Mucosa of descending colon (tissue), 3 donors: ENCODE measurements around the gene CMTM4. TPM values are rescaled to one million over a fixed set of nuclear protein-coding genes. Genes with fewer than 3 reads are reported as not detected.
"Not testable (repeated sequence)": the region's sequence is repeated elsewhere in the genome, so short reads cannot be mapped to it uniquely, and the experiment has no call there.

ENCODE experiments used
- ATAC-seq: fragments of 200-7000 bp; cut with Tn5 transposase; one replicate; pipeline ENCODE4 v1.9.1; 2020; ENCODE audit warnings: mild to moderate bottlenecking, moderate library complexity
- DNase-seq, 3 donors: peaks; one replicate each; pipeline ENCODE4 v3.0.0-alpha.2; 2020
- H3K36me3 ChIP-seq: fragments of 200-600 bp; one replicate; pipeline ENCODE4 v1.8.0; 2021; ENCODE audit warnings: low read depth, mild to moderate bottlenecking
- H3K4me1 ChIP-seq: fragments of 200-600 bp; one replicate; pipeline ENCODE4 v1.8.0; 2021; ENCODE audit warnings: low read depth, mild to moderate bottlenecking
- H3K4me3 ChIP-seq: fragments of 200-600 bp; one replicate; pipeline ENCODE4 v1.8.0; 2021; ENCODE audit warnings: mild to moderate bottlenecking
- H3K9me3 ChIP-seq: fragments of 200-600 bp; one replicate; pipeline ENCODE4 v1.8.0; 2021; ENCODE audit warnings: mild to moderate bottlenecking
- CTCF ChIP-seq: fragments of 200-600 bp; IDR thresholded peaks from one replicate; pipeline ENCODE4 v1.8.0; 2022; ENCODE audit warnings: antibody characterized with exemption, mild to moderate bottlenecking
- intact Hi-C, 2 donors: fragments of 100-400 bp; cut with DNase I in 1 of 2; cut with micrococcal nuclease in 1 of 2; formaldehyde crosslinking; loops; one replicate each; pipeline versions ENCODE4 v1.11.0 to v1.11.1; 2022; cut with DNase I, micrococcal nuclease
- total RNA-seq, 3 donors: library from RNA; stranded (reverse); fragmentation: NEBNext Ultra II Directional in 2 of 3; extraction: Animal tissue kit (Norgen Biotek cat#: 25700) in 2 of 3; gene quantifications; one replicate each; pipeline versions ENCODE4 v1.2.1 to v1.2.4, GENCODE V29; 2021 to 2023
- donor health status: DM: no; HTN: no; CAD: no; lungs with moderate emphysema.
- donor health status: DM: no; HTN: no; CAD: no.
- donor health status: DM: no; HTN: yes; CAD: no.

The CMTM4 gene
- total RNA-seq, 3 donors from 2014 or later, result 91.6 to 208 (median 155) TPM

- DNase-seq (no peak), ATAC-seq (no peak)
- TF ChIP-seq CTCF, result no peak
- Histone ChIP-seq H3K4me3 (no peak overlapping the region), H3K9me3 (no peaks in the 10 kb centered on the region), H3K4me1 (no peaks in the 10 kb centered on the region), H3K36me3 (no peaks in the 10 kb centered on the region)
- intact Hi-C loops, result no loop called here
Measured at GRCh38 chr16:66616169-66616568, 80.4 kb downstream of the CMTM4 start.

- Histone ChIP-seq H3K36me3 (no peaks in the 10 kb centered on the region), H3K4me3 (no peak overlapping the region)
Measured at GRCh38 chr16:66614161-66614802, 82.3 kb downstream of the CMTM4 start.

GRCh38 chr16:66612422-66612821 is 84.1 kb downstream of the CMTM4 start:
- H3K36me3 ChIP-seq, result no peaks in the 10 kb centered on the region
- H3K9me3 ChIP-seq, result no peaks in the 10 kb centered on the region
- no peak overlapping the region for H3K4me3 ChIP-seq
- ATAC-seq (no peak), DNase-seq (no peak)
- intact Hi-C loops, result no loop called here
- H3K4me1 ChIP-seq, result peaks cover 4% of the 10 kb centered on the region
- TF ChIP-seq CTCF, result no peak

More at GRCh38 chr16:66614161-66614802, 82.3 kb downstream of the CMTM4 start:
- TF ChIP-seq CTCF, result no peak
- Histone ChIP-seq H3K9me3 (no peaks in the 10 kb centered on the region), H3K4me1 (no peaks in the 10 kb centered on the region)
- ATAC-seq, result no peak
- no peak for DNase-seq
- intact Hi-C loops, result no loop called here

- H3K36me3 ChIP-seq, H3K9me3 ChIP-seq, ATAC-seq, H3K4me3 ChIP-seq, H3K4me1 ChIP-seq, intact Hi-C loops, DNase-seq: not testable (repeated sequence)
Measured at GRCh38 chr16:66611911-66612310, 84.6 kb downstream of the CMTM4 start.

- Histone ChIP-seq H3K36me3 (no peaks in the 10 kb centered on the region), H3K4me1 (peaks cover 13% of the 10 kb centered on the region), H3K4me3 (no peak overlapping the region), H3K9me3 (no peaks in the 10 kb centered on the region)
- TF ChIP-seq CTCF, result no peak
- intact Hi-C loops, result no loop called here
- DNase-seq, result no peak
- no peak for ATAC-seq
Measured at GRCh38 chr16:66610111-66610820, 86.3 kb downstream of the CMTM4 start.

- DNase-seq, result no peak
- no peak for ATAC-seq
- H3K4me1 ChIP-seq, result peaks cover 17% of the 10 kb centered on the region
- H3K36me3 ChIP-seq, result no peaks in the 10 kb centered on the region
- TF ChIP-seq CTCF, result no peak
- H3K9me3 ChIP-seq, result no peaks in the 10 kb centered on the region
- H3K4me3 ChIP-seq, result no peak overlapping the region
- intact Hi-C loops, result loop anchor here in 1 of 2 donors (10.0 kb wide), 1 partner anchor 204 kb away; no protein-coding TSS in a partner anchor
Measured at GRCh38 chr16:66609139-66609510, 87.4 kb downstream of the CMTM4 start.
